ENCODE results near the gene EXOSC10. TPM values are rescaled to one million over a fixed set of nuclear protein-coding genes. Genes with fewer than 3 reads are reported as not detected.

Gene EXOSC10
- total RNA-seq, 1 experiment from 2014 or later = 73.0 TPM

- Mint-ChIP-seq H3K4me1 (peaks cover 5% of the 10 kb centered on the region), H3K36me3 (peaks cover 82% of the 10 kb centered on the region), H3K27me3 (ENCODE audit: low read depth) (no peaks in the 10 kb centered on the region), H3K4me3 (no peak overlapping the region), H3K9me3 (no peaks in the 10 kb centered on the region), H3K27ac (peak overlapping the region; percentile 64; the same call in 1 of the 2 replicates)
- POLR2A ChIA-PET = no interaction called here
- CTCF ChIA-PET = interaction anchor here (0.9 to 2.5 kb wide), 2 partner anchors 34 to 170 kb away, joined by 3 to 16 read pairs; no protein-coding TSS in a partner anchor
- DNase-seq (ENCODE audit: low spot score) = no peak
- ATAC-seq = no peak
- TF ChIP-seq KAT7 (CRISPR knock-in tag; IDR thresholded peaks at IDR 0.05; ENCODE audit: borderline replicate concordance) = no peak
- TF ChIP-seq ATF6 (CRISPR knock-in tag; IDR thresholded peaks at IDR 0.05) = no peak
- TF ChIP-seq ZNF121 (CRISPR knock-in tag; IDR thresholded peaks at IDR 0.05) = no peak
- no peak for TF ChIP-seq ZNF263 (CRISPR knock-in tag; IDR thresholded peaks at IDR 0.05; ENCODE audit: low read depth)
- TF ChIP-seq AR (CRISPR knock-in tag; IDR thresholded peaks at IDR 0.05) = no peak
- no peak for TF ChIP-seq TP53 (CRISPR knock-in tag; IDR thresholded peaks at IDR 0.05)
- TF ChIP-seq HMGA2 (CRISPR knock-in tag; IDR thresholded peaks at IDR 0.05) = no peak
- TF ChIP-seq ZBTB21 (CRISPR knock-in tag; IDR thresholded peaks at IDR 0.05; ENCODE audit: borderline replicate concordance) = no peak
- no peak for TF ChIP-seq ELF4 (CRISPR knock-in tag; IDR thresholded peaks at IDR 0.05; ENCODE audit: low read depth)
These were observed 28.0 kb downstream of the EXOSC10 start for GRCh38 chr1:11071463-11072215.

- ATAC-seq = no peak
- ChIA-PET CTCF (interaction anchor here (0.9 to 2.5 kb wide), 2 partner anchors 33 to 171 kb away, joined by 3 to 16 read pairs; no protein-coding TSS in a partner anchor), POLR2A (no interaction called here)
- H3K4me3 Mint-ChIP-seq = no peak overlapping the region
- TF ChIP-seq HMGXB4 (CRISPR knock-in tag; IDR thresholded peaks at IDR 0.05) (no peak), MYBL2 (CRISPR knock-in tag; IDR thresholded peaks at IDR 0.05) (no peak), ATF6 (CRISPR knock-in tag; IDR thresholded peaks at IDR 0.05) (no peak), NR3C1 (CRISPR knock-in tag; conservative IDR thresholded peaks at IDR 0.05; ENCODE audit: low read depth) (no peak), ZNF532 (CRISPR knock-in tag; IDR thresholded peaks at IDR 0.05; ENCODE audit: borderline replicate concordance) (no peak), IRF2 (CRISPR knock-in tag; IDR thresholded peaks at IDR 0.05; ENCODE audit: borderline replicate concordance, low read depth) (no peak), ZBTB43 (CRISPR knock-in tag; IDR thresholded peaks at IDR 0.05) (no peak), CTCF (IDR thresholded peaks at IDR 0.05) (no peak)
- H3K36me3 Mint-ChIP-seq = peaks cover 81% of the 10 kb centered on the region
- peaks cover 5% of the 10 kb centered on the region for H3K4me1 Mint-ChIP-seq
- DNase-seq (ENCODE audit: low spot score) = no peak
- no peaks in the 10 kb centered on the region for H3K27me3 Mint-ChIP-seq (ENCODE audit: low read depth)
- H3K9me3 Mint-ChIP-seq = no peaks in the 10 kb centered on the region
- no peak overlapping the region for H3K27ac Mint-ChIP-seq
These were observed 28.8 kb downstream of the EXOSC10 start for GRCh38 chr1:11070876-11071275.
